HG02943 (cell line): ENCODE measurements around the gene NUCB1.
"Not testable (repeated sequence)": the region's sequence is repeated elsewhere in the genome, so short reads cannot be mapped to it uniquely, and the experiment has no call there.

Experiments
- ATAC-seq: cut with Tn5 transposase; IDR thresholded peaks from one replicate; pipeline ENCODE4 v1.9.1; 2021; ENCODE audit warnings: mild to moderate bottlenecking, low read depth, moderate library complexity; ENCODE audit not compliant: unreplicated experiment

The NUCB1 gene

GRCh38 chr19:48873476-48874302 is 26.4 kb upstream of the NUCB1 start:
- ATAC-seq: no peak

GRCh38 chr19:48874303-48875135 is 25.6 kb upstream of the NUCB1 start:
- ATAC-seq: no peak

- ATAC-seq: not testable (repeated sequence)
Observed at GRCh38 chr19:48876043-48876981, 23.8 kb upstream of the NUCB1 start.

GRCh38 chr19:48877855-48878195 is 22.3 kb upstream of the NUCB1 start:
- ATAC-seq: no peak

- no peak for ATAC-seq
Observed at GRCh38 chr19:48878196-48879024, 21.7 kb upstream of the NUCB1 start.

- no peak for ATAC-seq
Observed at GRCh38 chr19:48879025-48879637, 21.0 kb upstream of the NUCB1 start.

GRCh38 chr19:48879696-48880095 is 20.4 kb upstream of the NUCB1 start:
- not testable (repeated sequence) for ATAC-seq

- ATAC-seq: no peak
Observed at GRCh38 chr19:48881741-48882657, 18.1 kb upstream of the NUCB1 start.

- ATAC-seq: no peak
Observed at GRCh38 chr19:48883726-48884125, 16.4 kb upstream of the NUCB1 start.

- no peak for ATAC-seq
Observed at GRCh38 chr19:48887861-48888612, 12.1 kb upstream of the NUCB1 start.

GRCh38 chr19:48889496-48889895 is 10.6 kb upstream of the NUCB1 start:
- ATAC-seq: not testable (repeated sequence)

GRCh38 chr19:48890551-48890950 is 9.6 kb upstream of the NUCB1 start:
- ATAC-seq: no peak

- no peak for ATAC-seq
Observed at GRCh38 chr19:48895226-48895625, 4.9 kb upstream of the NUCB1 start.

- ATAC-seq: no peak
Observed at GRCh38 chr19:48896191-48896720, 3.9 kb upstream of the NUCB1 start.

GRCh38 chr19:48897181-48897580 is 2.9 kb upstream of the NUCB1 start:
- no peak for ATAC-seq

- ATAC-seq: not testable (repeated sequence)
Observed at GRCh38 chr19:48899386-48899749, 744 bp upstream of the NUCB1 start.
